ENCODE results near the gene SPRED2.

The SPRED2 gene

GRCh38 chr2:65388596-65389390, 43.6 kb downstream of the SPRED2 start:
- in situ Hi-C loops (cut with HindIII; ENCODE audit: low sequenced_read_pairs), result no loop called here

GRCh38 chr2:65388051-65388531, 44.3 kb downstream of the SPRED2 start:
- in situ Hi-C loops (cut with HindIII; ENCODE audit: low sequenced_read_pairs), result no loop called here

- in situ Hi-C loops (cut with HindIII; ENCODE audit: low sequenced_read_pairs), result no loop called here
Measured at GRCh38 chr2:65386989-65387388, 45.4 kb downstream of the SPRED2 start.

- in situ Hi-C loops (cut with HindIII; ENCODE audit: low sequenced_read_pairs), result no loop called here
Measured at GRCh38 chr2:65386344-65386743, 46.1 kb downstream of the SPRED2 start.

- in situ Hi-C loops (cut with HindIII; ENCODE audit: low sequenced_read_pairs), result no loop called here
Measured at GRCh38 chr2:65383541-65384488, 48.6 kb downstream of the SPRED2 start.

- in situ Hi-C loops (cut with HindIII; ENCODE audit: low sequenced_read_pairs), result no loop called here
Measured at GRCh38 chr2:65382776-65383357, 49.5 kb downstream of the SPRED2 start.

GRCh38 chr2:65382323-65382722, 50.1 kb downstream of the SPRED2 start:
- in situ Hi-C loops (cut with HindIII; ENCODE audit: low sequenced_read_pairs), result no loop called here

GRCh38 chr2:65381607-65382051, 50.8 kb downstream of the SPRED2 start:
- in situ Hi-C loops (cut with HindIII; ENCODE audit: low sequenced_read_pairs), result no loop called here

- in situ Hi-C loops (cut with HindIII; ENCODE audit: low sequenced_read_pairs), result no loop called here
Measured at GRCh38 chr2:65380255-65380654, 52.1 kb downstream of the SPRED2 start.

- in situ Hi-C loops (cut with HindIII; ENCODE audit: low sequenced_read_pairs), result no loop called here
Measured at GRCh38 chr2:65379721-65380171, 52.7 kb downstream of the SPRED2 start.

- in situ Hi-C loops (cut with HindIII; ENCODE audit: low sequenced_read_pairs), result no loop called here
Measured at GRCh38 chr2:65379223-65379622, 53.2 kb downstream of the SPRED2 start.

GRCh38 chr2:65378290-65378689, 54.1 kb downstream of the SPRED2 start:
- in situ Hi-C loops (cut with HindIII; ENCODE audit: low sequenced_read_pairs), result no loop called here

GRCh38 chr2:65377556-65378192, 54.7 kb downstream of the SPRED2 start:
- in situ Hi-C loops (cut with HindIII; ENCODE audit: low sequenced_read_pairs), result no loop called here

GRCh38 chr2:65375723-65376122, 56.7 kb downstream of the SPRED2 start:
- in situ Hi-C loops (cut with HindIII; ENCODE audit: low sequenced_read_pairs), result no loop called here

GRCh38 chr2:65374999-65375398, 57.4 kb downstream of the SPRED2 start:
- in situ Hi-C loops (cut with HindIII; ENCODE audit: low sequenced_read_pairs), result no loop called here

- in situ Hi-C loops (cut with HindIII; ENCODE audit: low sequenced_read_pairs), result no loop called here
Measured at GRCh38 chr2:65374575-65374974, 57.8 kb downstream of the SPRED2 start.

GRCh38 chr2:65373365-65373918, 59.0 kb downstream of the SPRED2 start:
- in situ Hi-C loops (cut with HindIII; ENCODE audit: low sequenced_read_pairs), result no loop called here

GRCh38 chr2:65372619-65373018, 59.8 kb downstream of the SPRED2 start:
- in situ Hi-C loops (cut with HindIII; ENCODE audit: low sequenced_read_pairs), result no loop called here

GRCh38 chr2:65371074-65371434, 61.3 kb downstream of the SPRED2 start:
- in situ Hi-C loops (cut with HindIII; ENCODE audit: low sequenced_read_pairs), result no loop called here

GRCh38 chr2:65370387-65371073, 61.9 kb downstream of the SPRED2 start:
- in situ Hi-C loops (cut with HindIII; ENCODE audit: low sequenced_read_pairs), result no loop called here

All from endothelial cell of hepatic sinusoid (primary cell).